Neutrophil (primary cell): Measurements from ENCODE around the gene SEBOX.
"Not testable (repeated sequence)": the region's sequence is repeated elsewhere in the genome, so short reads cannot be mapped to it uniquely, and the experiment has no call there.

Experiments used
- H3K27ac ChIP-seq: fragments of 200-600 bp; sonication (generic); 2 replicates; pipeline ENCODE4 v1.5.1; 2016; ENCODE audit warnings: mild to moderate bottlenecking, moderate library complexity
- H3K27me3 ChIP-seq: fragments of 200-600 bp; sonication (generic); 2 replicates; pipeline ENCODE4 v1.6.0; 2016; ENCODE audit warnings: mild to moderate bottlenecking
- H3K36me3 ChIP-seq: fragments of 200-600 bp; sonication (generic); 2 replicates; pipeline ENCODE4 v1.5.1; 2017
- H3K4me1 ChIP-seq, 2 experiments: fragments of 200-600 bp in 1 of 2; sonication (generic) in 1 of 2; 1 replicate in 1 of 2; 2 replicates in 1 of 2; pipeline versions ENCODE4 v1.5.1 to v1.6.1; 2013 to 2016; ENCODE audit warnings: low read depth in 1 of 2, low read length in 1 of 2, mild to moderate bottlenecking in 1 of 2, moderate library complexity in 1 of 2; ENCODE audit not compliant: control insufficient read depth in 1 of 2, insufficient read depth in 1 of 2
- H3K4me3 ChIP-seq, 2 experiments: fragments of 200-600 bp in 1 of 2; sonication (generic) in 1 of 2; 1 replicate in 1 of 2; 2 replicates in 1 of 2; pipeline ENCODE4 v1.5.1; 2013 to 2016; ENCODE audit warnings: low read depth in 1 of 2, low read length in 1 of 2, mild to moderate bottlenecking in 1 of 2, moderate library complexity in 1 of 2
- H3K9me3 ChIP-seq: fragments of 200-600 bp; sonication (generic); 2 replicates; pipeline ENCODE4 v1.5.1; 2016
- CTCF ChIP-seq: fragments of 200-600 bp; sonication (generic); IDR thresholded peaks from 2 replicates; pipeline ENCODE4 v1.5.1; 2016; ENCODE audit warnings: antibody characterized with exemption

Gene SEBOX

GRCh38 chr17:28342313-28342712, 22.7 kb downstream of the SEBOX start:
- TF ChIP-seq CTCF, result no peak
- H3K36me3 ChIP-seq, result peaks cover 80% of the 10 kb centered on the region
- no peak overlapping the region for H3K4me3 ChIP-seq
- no peaks in the 10 kb centered on the region for H3K9me3 ChIP-seq
- no peaks in the 10 kb centered on the region for H3K27me3 ChIP-seq
- no peaks in the 10 kb centered on the region for H3K4me1 ChIP-seq
- no peak overlapping the region for H3K27ac ChIP-seq

- Histone ChIP-seq H3K27me3 (no peaks in the 10 kb centered on the region), H3K36me3 (peaks cover 72% of the 10 kb centered on the region), H3K4me3 (no peak overlapping the region), H3K9me3 (no peaks in the 10 kb centered on the region), H3K27ac (no peak overlapping the region), H3K4me1 (peaks cover 3 to 4% of the 10 kb centered on the region in 2 experiments)
- TF ChIP-seq CTCF, result no peak
Observed at GRCh38 chr17:28341516-28341915, 23.5 kb downstream of the SEBOX start.

GRCh38 chr17:28340374-28340773, 24.6 kb downstream of the SEBOX start:
- no peaks in the 10 kb centered on the region for H3K27me3 ChIP-seq
- H3K27ac ChIP-seq, result no peak overlapping the region
- no peak overlapping the region for H3K4me3 ChIP-seq
- H3K4me1 ChIP-seq, result peaks cover 11 to 12% of the 10 kb centered on the region in 2 experiments
- TF ChIP-seq CTCF, result no peak
- H3K36me3 ChIP-seq, result peaks cover 61% of the 10 kb centered on the region
- no peaks in the 10 kb centered on the region for H3K9me3 ChIP-seq

GRCh38 chr17:28339431-28339830, 25.6 kb downstream of the SEBOX start:
- H3K27me3 ChIP-seq, result no peaks in the 10 kb centered on the region
- no peak overlapping the region for H3K27ac ChIP-seq
- TF ChIP-seq CTCF, result no peak
- H3K9me3 ChIP-seq, result no peaks in the 10 kb centered on the region
- no peak overlapping the region for H3K4me3 ChIP-seq
- peaks cover 52% of the 10 kb centered on the region for H3K36me3 ChIP-seq
- H3K4me1 ChIP-seq, result peaks cover 19% of the 10 kb centered on the region in 2 experiments

GRCh38 chr17:28338769-28339212, 26.2 kb downstream of the SEBOX start:
- not testable (repeated sequence) for H3K9me3 ChIP-seq, H3K27ac ChIP-seq, H3K27me3 ChIP-seq, H3K4me3 ChIP-seq
- Histone ChIP-seq H3K4me1 (peaks cover 25 to 26% of the 10 kb centered on the region in 2 experiments), H3K36me3 (peaks cover 45% of the 10 kb centered on the region)

- no peak for TF ChIP-seq CTCF
- Histone ChIP-seq H3K4me3 (no peak overlapping the region), H3K9me3 (no peaks in the 10 kb centered on the region), H3K27ac (no peak overlapping the region), H3K4me1 (peaks cover 31% of the 10 kb centered on the region in 2 experiments), H3K36me3 (peaks cover 39% of the 10 kb centered on the region), H3K27me3 (no peaks in the 10 kb centered on the region)
Observed at GRCh38 chr17:28338056-28338768, 26.8 kb downstream of the SEBOX start.
